SU-DHL-6 (cell line): ENCODE measurements around the gene SORCS2.

ENCODE experiments used
- H2AFZ ChIP-seq: fragments of 200-600 bp; sonication (generic); 2 replicates; pipeline ENCODE4 v1.6.1; 2014; ENCODE audit warnings: low read depth, mild to moderate bottlenecking, moderate library complexity, mixed read lengths, antibody characterized with exemption, low read length; ENCODE audit not compliant: severe bottlenecking
- H3F3A ChIP-seq: fragments of 200-600 bp; shearing (Covaris generic); 2 replicates; pipeline ENCODE4 v1.6.0; 2016; ENCODE audit warnings: antibody characterized with exemption, mild to moderate bottlenecking; ENCODE audit not compliant: insufficient read depth
- H3K27ac ChIP-seq: fragments of 200-600 bp; sonication (generic); 2 replicates; pipeline ENCODE4 v1.5.1; 2016; ENCODE audit warnings: low read depth, mild to moderate bottlenecking, low read length, moderate library complexity, mixed read lengths
- H3K27me3 ChIP-seq: fragments of 200-600 bp; sonication (generic), shearing (Covaris generic); 2 replicates; pipeline ENCODE4 v1.6.0; 2014; ENCODE audit warnings: mild to moderate bottlenecking, low read length
- H3K36me3 ChIP-seq: fragments of 200-600 bp; sonication (generic); 2 replicates; pipeline ENCODE4 v1.6.1; 2014; ENCODE audit warnings: mild to moderate bottlenecking, low read length, mixed read lengths
- H3K4me2 ChIP-seq: fragments of 300-600, 200-600 bp; shearing (Covaris generic), sonication (generic); 2 replicates; pipeline ENCODE4 v1.6.0; 2014; ENCODE audit warnings: low read length, low read depth, mild to moderate bottlenecking; ENCODE audit not compliant: poor library complexity, severe bottlenecking
- H3K4me3 ChIP-seq: fragments of 200-600 bp; sonication (generic); 2 replicates; pipeline ENCODE4 v1.5.1; 2014; ENCODE audit warnings: antibody characterized with exemption, low read length, mild to moderate bottlenecking, mixed read lengths; ENCODE audit not compliant: insufficient read depth, poor library complexity, severe bottlenecking
- H3K79me2 ChIP-seq: fragments of 200-600 bp; sonication (generic); 2 replicates; pipeline ENCODE4 v1.6.1; 2014; ENCODE audit warnings: mild to moderate bottlenecking, low read length, moderate library complexity; ENCODE audit not compliant: insufficient read depth
- H3K9ac ChIP-seq: fragments of 200-600 bp; sonication (generic); 2 replicates; pipeline ENCODE4 v1.7.0; 2014; ENCODE audit warnings: mild to moderate bottlenecking, low read length
- H3K9me2 ChIP-seq: fragments of 200-600 bp; sonication (generic); replicated peaks from 2 replicates; pipeline ENCODE4 v1.6.1; 2014; ENCODE audit warnings: low read length; ENCODE audit not compliant: insufficient read depth
- H3K9me3 ChIP-seq: fragments of 200-600 bp; sonication (generic); 2 replicates; pipeline ENCODE4 v1.6.1; 2014; ENCODE audit warnings: low read length, mixed read lengths; ENCODE audit not compliant: insufficient read depth
- H4K20me1 ChIP-seq: fragments of 200-600 bp; sonication (generic); 2 replicates; pipeline ENCODE4 v1.6.1; 2014; ENCODE audit warnings: low read depth, mild to moderate bottlenecking, antibody characterized with exemption, low read length, moderate library complexity, mixed read lengths
- EZH2phosphoT487 ChIP-seq: fragments of 200-600 bp; sonication (generic), shearing (Covaris generic); conservative IDR thresholded peaks from 2 replicates; pipeline ENCODE4 v1.6.1; 2018; ENCODE audit warnings: mild to moderate bottlenecking, antibody characterized with exemption, low read length, moderate library complexity, mixed read lengths
- TF ChIP-seq, protein P1 (sequence below): fragments of 200-600 bp; sonication (generic); IDR thresholded peaks from one replicate; pipeline ENCODE4 v1.5.1; 2017; ENCODE audit warnings: antibody characterized with exemption, mild to moderate bottlenecking, low read length, moderate library complexity; ENCODE audit not compliant: insufficient read depth, poor library complexity, severe bottlenecking

SORCS2 gene

DNA sequence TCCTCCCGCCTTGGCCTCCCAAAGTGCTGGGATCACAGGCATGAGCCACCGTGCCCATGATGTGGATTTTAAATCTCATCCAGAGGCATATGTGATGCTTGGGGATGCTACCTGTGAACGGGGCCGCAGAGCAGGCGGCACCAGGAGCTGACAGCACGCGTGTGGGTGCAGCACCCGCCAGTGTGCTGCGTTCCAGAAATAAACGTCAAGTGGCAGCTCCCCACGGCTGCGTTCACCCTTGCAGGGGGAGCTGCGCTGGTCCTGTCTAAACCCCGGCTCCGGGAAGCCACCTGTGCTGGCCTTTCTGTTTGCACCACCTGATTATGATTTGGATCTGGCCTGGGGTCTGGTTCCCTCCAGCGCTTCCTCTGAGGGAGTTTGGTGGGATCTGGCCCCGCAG lies 77.8 kb downstream of the SORCS2 start:
- no peaks in the 10 kb centered on the region for H3K36me3 ChIP-seq
- TF ChIP-seq EZH2phosphoT487: no peak
- TF ChIP-seq, protein P1, sequence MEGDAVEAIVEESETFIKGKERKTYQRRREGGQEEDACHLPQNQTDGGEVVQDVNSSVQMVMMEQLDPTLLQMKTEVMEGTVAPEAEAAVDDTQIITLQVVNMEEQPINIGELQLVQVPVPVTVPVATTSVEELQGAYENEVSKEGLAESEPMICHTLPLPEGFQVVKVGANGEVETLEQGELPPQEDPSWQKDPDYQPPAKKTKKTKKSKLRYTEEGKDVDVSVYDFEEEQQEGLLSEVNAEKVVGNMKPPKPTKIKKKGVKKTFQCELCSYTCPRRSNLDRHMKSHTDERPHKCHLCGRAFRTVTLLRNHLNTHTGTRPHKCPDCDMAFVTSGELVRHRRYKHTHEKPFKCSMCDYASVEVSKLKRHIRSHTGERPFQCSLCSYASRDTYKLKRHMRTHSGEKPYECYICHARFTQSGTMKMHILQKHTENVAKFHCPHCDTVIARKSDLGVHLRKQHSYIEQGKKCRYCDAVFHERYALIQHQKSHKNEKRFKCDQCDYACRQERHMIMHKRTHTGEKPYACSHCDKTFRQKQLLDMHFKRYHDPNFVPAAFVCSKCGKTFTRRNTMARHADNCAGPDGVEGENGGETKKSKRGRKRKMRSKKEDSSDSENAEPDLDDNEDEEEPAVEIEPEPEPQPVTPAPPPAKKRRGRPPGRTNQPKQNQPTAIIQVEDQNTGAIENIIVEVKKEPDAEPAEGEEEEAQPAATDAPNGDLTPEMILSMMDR: no peak
- H4K20me1 ChIP-seq: no peaks in the 10 kb centered on the region
- H3K4me3 ChIP-seq: no peak overlapping the region
- no peak overlapping the region for H2AFZ ChIP-seq
- H3K9ac ChIP-seq: no peak overlapping the region
- no peaks in the 10 kb centered on the region for H3F3A ChIP-seq
- no peaks in the 10 kb centered on the region for H3K9me3 ChIP-seq
- H3K27ac ChIP-seq: no peak overlapping the region
- H3K79me2 ChIP-seq: no peaks in the 10 kb centered on the region
- no peak overlapping the region for H3K4me2 ChIP-seq
- H3K9me2 ChIP-seq: no peaks in the 10 kb centered on the region
- no peaks in the 10 kb centered on the region for H3K27me3 ChIP-seq

DNA sequence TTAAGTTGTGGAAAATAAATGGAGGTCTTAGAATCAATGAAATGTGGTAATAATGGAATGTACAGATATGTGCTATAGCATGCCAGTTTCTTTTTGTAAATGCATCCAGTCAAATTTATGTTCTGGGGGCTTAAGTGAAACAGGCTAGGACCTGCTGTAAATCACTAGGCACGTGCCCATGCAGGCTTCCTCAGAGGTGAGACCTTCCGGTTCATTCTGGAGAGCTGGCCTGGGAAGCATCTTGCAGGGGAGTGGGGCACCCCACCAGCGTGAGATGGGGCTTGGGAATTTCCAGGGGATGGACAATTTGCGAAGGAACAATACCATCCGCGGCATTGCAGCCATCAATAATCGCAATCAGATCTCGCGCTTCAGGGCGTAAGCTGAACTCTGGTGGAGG lies 80.1 kb downstream of the SORCS2 start:
- no peaks in the 10 kb centered on the region for H3K9me3 ChIP-seq
- no peaks in the 10 kb centered on the region for H3K79me2 ChIP-seq
- TF ChIP-seq, protein P1: no peak
- no peak for TF ChIP-seq EZH2phosphoT487
- H3K9me2 ChIP-seq: no peaks in the 10 kb centered on the region
- H3K36me3 ChIP-seq: no peaks in the 10 kb centered on the region
- H2AFZ ChIP-seq: no peak overlapping the region
- H3K4me3 ChIP-seq: no peak overlapping the region
- no peaks in the 10 kb centered on the region for H3F3A ChIP-seq
- H3K9ac ChIP-seq: no peak overlapping the region
- no peak overlapping the region for H3K4me2 ChIP-seq
- H3K27me3 ChIP-seq: no peaks in the 10 kb centered on the region
- no peaks in the 10 kb centered on the region for H4K20me1 ChIP-seq
- H3K27ac ChIP-seq: no peak overlapping the region

DNA sequence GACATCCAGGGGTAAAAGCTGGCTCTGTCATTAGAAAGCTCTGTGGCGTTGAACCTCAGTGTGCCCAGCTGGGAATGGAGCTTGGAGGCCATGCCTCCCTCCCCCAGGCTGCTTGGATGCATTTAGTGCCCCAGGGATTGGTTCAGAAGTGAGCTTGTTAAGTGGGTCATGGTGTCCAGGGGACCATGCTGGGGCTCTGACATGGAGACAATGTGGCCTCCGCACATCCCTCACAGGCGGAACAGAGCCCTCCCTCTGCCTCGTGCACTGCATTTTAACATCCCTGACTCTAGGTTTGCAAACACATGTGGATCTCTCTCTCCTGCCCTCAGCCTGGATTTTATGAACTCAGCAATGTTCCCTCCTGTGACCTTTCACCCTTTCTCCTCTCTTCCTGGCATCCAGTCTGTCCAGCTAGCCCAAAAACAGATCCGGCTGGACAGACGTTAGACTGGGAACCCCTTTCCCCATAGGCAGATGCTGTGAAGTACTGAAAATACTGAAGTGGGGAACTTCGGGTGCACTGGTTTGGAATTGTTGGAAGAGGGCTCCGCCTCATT lies 81.5 kb downstream of the SORCS2 start:
- Histone ChIP-seq H3F3A (no peaks in the 10 kb centered on the region), H4K20me1 (no peaks in the 10 kb centered on the region), H3K4me3 (no peak overlapping the region), H3K9me3 (no peaks in the 10 kb centered on the region), H3K9ac (no peak overlapping the region), H3K79me2 (no peaks in the 10 kb centered on the region), H3K4me2 (no peak overlapping the region), H2AFZ (no peak overlapping the region), H3K36me3 (no peaks in the 10 kb centered on the region), H3K27me3 (no peaks in the 10 kb centered on the region), H3K9me2 (no peaks in the 10 kb centered on the region), H3K27ac (no peak overlapping the region)
- TF ChIP-seq, protein P1: no peak
- TF ChIP-seq EZH2phosphoT487: no peak
